Erythroblast (primary cell): ENCODE results near the gene PLXND1.

Experiments
- GATA1 ChIP-seq: IDR thresholded peaks from 2 replicates; pipeline ENCODE4 v1.6.1; 2011; ENCODE audit warnings: low read depth, mild to moderate bottlenecking, control low read depth, low read length, moderate library complexity
- POLR2A ChIP-seq: IDR thresholded peaks from 2 replicates; pipeline ENCODE4 v1.6.1; 2011; ENCODE audit warnings: mild to moderate bottlenecking, low read length

- TF ChIP-seq POLR2A (no peak), GATA1 (no peak)
These were observed 82.4 kb downstream of the PLXND1 start for GRCh38 chr3:129524081-129524480.
